K562 (cell line): ENCODE measurements around the gene DRC1. TPM values are rescaled to one million over a fixed set of nuclear protein-coding genes. Genes with fewer than 3 reads are reported as not detected.

Source experiments
- ATAC-seq: fragments of 200-7000 bp; cut with Tn5 transposase; 3 replicates; pipeline ENCODE4 v1.9.1; 2020; ENCODE audit warnings: moderate library complexity
- BruUV-seq: library from RNA; stranded (reverse); fragments of 400-500 nt; replicated peaks from 2 replicates; lab custom pipeline; 2021; lab: Mats Ljungman, UMichigan
- CTCF ChIA-PET: fragments of 300-600 bp; formaldehyde crosslinking; extraction: SDS; loops from one replicate; lab custom pipeline; 2021; ENCODE audit warnings: low intra/inter-chr PET ratio; lab: Yijun Ruan, JAX
- POLR2A ChIA-PET: fragments of 300-600, 350-650 bp; sonication (Branson Sonifier 250); formaldehyde crosslinking; extraction: SDS; loops from one replicate; lab custom pipeline; 2021; ENCODE audit warnings: antibody characterized with exemption, inconsistent platforms; lab: Yijun Ruan, JAX
- DNase-seq, 4 experiments: peaks; one replicate each; pipeline versions ENCODE4 v3.0.0 to v3.0.0-alpha.2; 2011 to 2018; ENCODE audit warnings: low spot score in 3 of 4, mixed read lengths in 3 of 4; ENCODE audit errors: extremely low read depth in 1 of 4
- FAIRE-seq: peaks from 2 replicates; lab custom pipeline; 2011; peaks lifted over from hg19 to GRCh38; lab: Jason Lieb, UNC
- H2AFZ ChIP-seq: 2 replicates; pipeline ENCODE4 v1.6.0; 2011; ENCODE audit warnings: low read depth, low read length, control low read depth, inconsistent platforms
- H3K27ac ChIP-seq: fragments of 200-600 bp; 3 replicates; pipeline ENCODE4 v1.8.0; 2011; ENCODE audit warnings: low read depth, mild to moderate bottlenecking, control low read depth, inconsistent platforms, low read length, moderate library complexity, mixed read lengths; ENCODE audit errors: extremely low read depth
- H3K27me3 ChIP-seq, 2 experiments: fragments of 300-600 bp in 1 of 2; 2 replicates in 1 of 2; 3 replicates in 1 of 2; pipeline versions ENCODE4 v1.6.0 to v1.8.0; 2011; ENCODE audit warnings: inconsistent platforms in 2 of 2, low read length in 2 of 2, mild to moderate bottlenecking in 1 of 2, mixed read lengths in 1 of 2, moderate library complexity in 1 of 2; ENCODE audit not compliant: control insufficient read depth in 2 of 2, insufficient read depth in 2 of 2
- H3K36me3 ChIP-seq: fragments of 300-600 bp; 3 replicates; pipeline ENCODE4 v1.8.0; 2011; ENCODE audit warnings: mild to moderate bottlenecking, low read length, inconsistent platforms; ENCODE audit not compliant: control insufficient read depth, insufficient read depth
- H3K4me1 ChIP-seq, 2 experiments: fragments of 200-600 bp in 1 of 2; replicated peaks in 1 of 2; 2 replicates in 1 of 2; 3 replicates in 1 of 2; pipeline versions ENCODE4 v1.5.1 to v1.8.0; 2011; ENCODE audit warnings: inconsistent platforms in 2 of 2, low read length in 2 of 2, mild to moderate bottlenecking in 1 of 2, mixed read lengths in 1 of 2, moderate library complexity in 1 of 2; ENCODE audit not compliant: control insufficient read depth in 2 of 2, insufficient read depth in 2 of 2
- H3K4me2 ChIP-seq: 2 replicates; pipeline ENCODE4 v1.6.1; 2011; ENCODE audit warnings: low read length, control low read depth, inconsistent platforms, mixed read lengths; ENCODE audit not compliant: insufficient read depth
- H3K4me3 ChIP-seq: fragments of 200-600 bp; sonication (generic), shearing (Covaris generic); 2 replicates; pipeline ENCODE4 v1.5.1; 2016; ENCODE audit warnings: control low read depth, inconsistent platforms
- H3K79me2 ChIP-seq: fragments of 200-600 bp; 3 replicates; pipeline ENCODE4 v1.8.0; 2011; ENCODE audit warnings: low read length, inconsistent platforms; ENCODE audit not compliant: control insufficient read depth, insufficient read depth
- H3K9ac ChIP-seq, 2 experiments: 2 replicates each; pipeline versions ENCODE4 v1.6.0 to v1.6.1; 2011; ENCODE audit warnings: low read depth in 2 of 2, low read length in 2 of 2, control low read depth in 1 of 2, inconsistent platforms in 1 of 2, mild to moderate bottlenecking in 1 of 2, mixed read lengths in 1 of 2; ENCODE audit not compliant: insufficient read depth in 1 of 2
- H3K9me1 ChIP-seq: one replicate; pipeline ENCODE4 v1.6.0; 2011; ENCODE audit warnings: inconsistent platforms, mild to moderate bottlenecking, low read length, moderate library complexity; ENCODE audit not compliant: control insufficient read depth, insufficient read depth
- H3K9me3 ChIP-seq: replicated peaks from 2 replicates; pipeline ENCODE4 v1.5.1; 2011; ENCODE audit warnings: low read depth, low read length, inconsistent platforms; ENCODE audit not compliant: control insufficient read depth, insufficient read depth
- H4K20me1 ChIP-seq: replicated peaks from 2 replicates; pipeline ENCODE4 v1.6.1; 2011; ENCODE audit warnings: low read length, inconsistent platforms, mixed read lengths; ENCODE audit not compliant: control insufficient read depth, insufficient read depth
- CEBPB ChIP-seq: fragments of 450-650 bp; IDR thresholded peaks from 2 replicates; pipeline ENCODE4 v1.6.1; 2016; ENCODE audit warnings: missing genetic modification characterization, missing compliant biosample characterization
- KAT7 ChIP-seq: sonication (generic); formaldehyde crosslinking; IDR thresholded peaks from 2 replicates; pipeline ENCODE4 v1.8.0; 2022; ENCODE audit warnings: missing genetic modification reagents, mild to moderate bottlenecking, borderline replicate concordance
- POLR3A ChIP-seq: IDR thresholded peaks from 2 replicates; pipeline ENCODE4 v1.6.1; 2011; ENCODE audit warnings: borderline replicate concordance, mild to moderate bottlenecking, moderate library complexity; ENCODE audit not compliant: insufficient read length, insufficient read depth; ENCODE audit errors: extremely low read depth
- SMAD3 ChIP-seq: fragments of 450-650 bp; formaldehyde crosslinking; conservative IDR thresholded peaks from 2 replicates; pipeline ENCODE4 v1.4.0; 2020; ENCODE audit warnings: mild to moderate bottlenecking
- ZC3H8 ChIP-seq: fragments of 450-650 bp; IDR thresholded peaks from 2 replicates; pipeline ENCODE4 v1.6.1; 2017
- ZFX ChIP-seq: sonication (generic); formaldehyde crosslinking; IDR thresholded peaks from 2 replicates; pipeline ENCODE4 v1.8.0; 2022; ENCODE audit warnings: mild to moderate bottlenecking, missing genetic modification reagents, moderate library complexity
- WGBS: fragments of 100-300 bp; shearing (Covaris generic); methylation state at CpG from one replicate; pipeline ENCODE4 v1.1.6; 2016; ENCODE audit warnings: low coverage, mixed read lengths; ENCODE audit not compliant: insufficient coverage; ENCODE audit errors: missing lambda C conversion rate; 5-methylcytosine and 5-hydroxymethylcytosine counted together
- in situ Hi-C: fragments of 300-500 bp; cut with MboI; formaldehyde crosslinking; loops from 4 replicates; pipeline ENCODE4 v1.15.0; 2018; ENCODE audit warnings: inconsistent platforms, mixed read lengths
- intact Hi-C: fragments of 100-400 bp; cut with micrococcal nuclease; formaldehyde crosslinking; loops from 2 replicates; pipeline ENCODE4 v1.14.2; 2022
- polyA plus RNA-seq, 8 experiments: library from polyadenylated mRNA; depleted of rRNA in 4 of 8; stranded (reverse) in 5 of 8; unstranded in 3 of 8; fragments of >200 nt; fragmentation: Nextera tagmentation in 2 of 8; fragmentation: Illumina TruSeq in 1 of 8; extraction: Ambion mirVana in 2 of 8; extraction: Trizol in 1 of 8; gene quantifications; 2 replicates each; pipeline versions ENCODE4 v1.2.1 to v1.2.3, GENCODE V29; 2011 to 2014; ENCODE audit warnings: inconsistent platforms in 1 of 8, missing spikeins in 1 of 8
- total RNA-seq, 7 experiments: library from RNA; depleted of rRNA in 6 of 7; stranded (reverse); fragments of >200 nt in 6 of 7; fragmentation: Illumina TruSeq in 2 of 7; extraction: Trizol in 2 of 7; gene quantifications; 2 replicates each; pipeline versions ENCODE4 v1.2.1 to v1.2.3, GENCODE V29; 2011 to 2021; ENCODE audit warnings: low replicate concordance in 1 of 7

The DRC1 gene
- total and polyA plus RNA-seq, 9 of the 15 experiments (the other 6 are each of a cell fraction or from before 2014, with no cell fraction given), result 0.07 to 0.10 TPM; not detected in 7

DNA sequence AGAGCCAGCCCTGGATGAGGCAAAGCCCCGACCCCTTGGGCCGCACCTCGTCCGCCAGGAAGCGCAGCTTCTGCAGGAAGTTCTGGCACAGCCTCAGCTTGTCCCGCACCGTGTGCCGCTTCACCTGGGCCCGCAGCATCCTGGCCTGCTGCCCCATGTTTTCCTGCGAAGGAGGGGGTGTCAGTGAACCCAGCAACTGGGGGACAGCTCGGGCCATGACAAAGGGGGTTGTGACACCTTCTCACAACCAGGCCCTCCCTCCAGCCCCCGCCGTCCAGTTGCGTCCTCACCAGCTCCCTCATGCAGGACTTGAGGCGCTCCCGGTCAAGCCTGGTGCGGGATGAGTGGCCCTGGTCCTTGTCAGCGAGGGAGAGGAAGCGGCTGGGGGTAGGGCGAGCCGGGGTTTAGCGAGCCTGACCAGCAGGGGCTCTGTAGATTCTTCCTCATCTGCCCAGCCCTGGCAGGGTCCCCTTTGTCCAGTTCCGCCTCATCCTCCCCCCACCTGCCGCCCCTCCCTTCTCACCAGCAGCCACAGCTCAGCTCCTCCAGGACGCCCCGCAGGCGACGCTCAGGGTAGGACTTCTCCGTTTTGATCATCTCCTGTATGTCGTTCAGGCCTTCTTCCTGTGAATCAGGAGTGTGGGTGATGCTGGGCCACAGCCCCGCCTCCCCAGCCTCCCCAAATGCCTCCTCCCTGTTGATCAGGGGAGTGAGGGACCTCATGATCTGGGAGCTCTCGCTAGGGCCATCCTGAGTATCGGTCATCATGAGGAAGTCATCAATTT, 75.6 kb downstream of the DRC1 start:
- no peak overlapping the region for H3K4me3 ChIP-seq
- H3K27ac ChIP-seq, result no peak overlapping the region
- TF ChIP-seq KAT7 (CRISPR knock-in tag) (no peak), ZC3H8 (no peak), CEBPB (tag) (no peak), SMAD3 (CRISPR knock-in tag) (no peak), POLR3A (no peak), ZFX (no peak)
- TF ChIP-seq, all 486 proteins: peak for 0
- peaks cover 0 to 48% of the 10 kb centered on the region in 2 experiments; a peak in 2 of 5 replicates for H3K4me1 ChIP-seq
- peak overlapping the region in 1 of 2 experiments; percentile 64; a peak in 2 of 4 replicates for H3K9ac ChIP-seq
- DNase-seq (peak in 3 of 4 experiments; percentile 22 to 39 (median 38)), FAIRE-seq (no peak), ATAC-seq (peak; percentile 43)
- H3K9me3 ChIP-seq, result no peaks in the 10 kb centered on the region
- BruUV-seq, result no TSS peak
- peak overlapping the region; percentile 45 for H2AFZ ChIP-seq
- H3K36me3 ChIP-seq, result no peaks in the 10 kb centered on the region
- intact Hi-C loops (no loop called here), in situ Hi-C loops (no loop called here)
- peaks cover 5% of the 10 kb centered on the region; the same call in 1 of the 2 replicates for H4K20me1 ChIP-seq
- no peak overlapping the region for H3K4me2 ChIP-seq
- peaks cover 0 to 2% of the 10 kb centered on the region in 2 experiments; a peak in 2 of 5 replicates for H3K27me3 ChIP-seq
- no peaks in the 10 kb centered on the region for H3K79me2 ChIP-seq
- ChIA-PET CTCF (no interaction called here), POLR2A (interaction anchor here (1.0 kb wide), 1 partner anchor 63 kb away, joined by 3 read pairs; no protein-coding TSS in a partner anchor)
- WGBS, result 12% methylated on average over 17 of the region's 33 CpGs
- no peaks in the 10 kb centered on the region for H3K9me1 ChIP-seq
